Measurements from ENCODE around the gene PSMA5.
"Not testable (repeated sequence)": the region's sequence is repeated elsewhere in the genome, so short reads cannot be mapped to it uniquely, and the experiment has no call there.

Gene PSMA5

GRCh38 chr1:109399326-109399957 is 26.8 kb downstream of the PSMA5 start:
- Mint-ChIP-seq H3K9me3 (no peaks in the 10 kb centered on the region), H3K27ac (no peak overlapping the region)
- no peak for ATAC-seq

GRCh38 chr1:109398343-109399225 is 27.7 kb downstream of the PSMA5 start:
- H3K4me3 Mint-ChIP-seq, result peak overlapping the region; percentile 86 to 88
- peak overlapping the region in 1 of 2 donors; percentile 92 for H3K27ac Mint-ChIP-seq
- DNase-seq, result peak in 1 of 2 donors; percentile 12
- peaks cover 29% of the 10 kb centered on the region for H3K27me3 Mint-ChIP-seq
- ATAC-seq, result peak; percentile 8
- H3K9me3 Mint-ChIP-seq, result no peaks in the 10 kb centered on the region
- peaks cover 25% of the 10 kb centered on the region for H3K4me1 Mint-ChIP-seq

More at GRCh38 chr1:109399326-109399957, 26.8 kb downstream of the PSMA5 start:
- Mint-ChIP-seq H3K4me3 (no peak overlapping the region), H3K4me1 (peaks cover 25% of the 10 kb centered on the region), H3K27me3 (peaks cover 28% of the 10 kb centered on the region)
- peak in 1 of 2 donors; percentile 25 for DNase-seq

- Mint-ChIP-seq H3K27me3 (peaks cover 36% of the 10 kb centered on the region), H3K27ac (peak within 1 kb of the TSS; percentile 72 to 92), H3K9me3 (no peaks in the 10 kb centered on the region), H3K4me1 (peaks cover 25% of the 10 kb centered on the region), H3K4me3 (peak within 1 kb of the TSS; percentile 87 to 88)
- ATAC-seq (peak; percentile 96), DNase-seq (peak; percentile 71 to 76)
These were observed 28.5 kb downstream of the PSMA5 start, which contains the start of gene SORT1 for GRCh38 chr1:109397581-109398342. Gene SORT1 (minus strand): TSS chr1:109397918. CDS start chr1:109397892, 26 bp downstream.

GRCh38 chr1:109396871-109397580 is 29.2 kb downstream of the PSMA5 start:
- H3K27ac Mint-ChIP-seq, result peak overlapping the region; percentile 63 to 72
- peak in 1 of 2 donors; percentile 5 for DNase-seq
- no peaks in the 10 kb centered on the region for H3K9me3 Mint-ChIP-seq
- ATAC-seq, result no peak
- peaks cover 27% of the 10 kb centered on the region for H3K4me1 Mint-ChIP-seq
- peaks cover 41% of the 10 kb centered on the region for H3K27me3 Mint-ChIP-seq
- peak overlapping the region; percentile 82 to 87 for H3K4me3 Mint-ChIP-seq

- peaks cover 41% of the 10 kb centered on the region for H3K27me3 Mint-ChIP-seq
- H3K4me3 Mint-ChIP-seq, result peak overlapping the region in 1 of 2 donors; percentile 39
- DNase-seq, result no peak
- no peaks in the 10 kb centered on the region for H3K9me3 Mint-ChIP-seq
- no peak for ATAC-seq
- no peak overlapping the region for H3K27ac Mint-ChIP-seq
- peaks cover 33% of the 10 kb centered on the region for H3K4me1 Mint-ChIP-seq
These were observed 29.8 kb downstream of the PSMA5 start for GRCh38 chr1:109396513-109396839.

- Mint-ChIP-seq H3K27ac (no peak overlapping the region), H3K4me3 (no peak overlapping the region), H3K4me1 (peaks cover 34% of the 10 kb centered on the region), H3K9me3 (no peaks in the 10 kb centered on the region), H3K27me3 (peaks cover 41% of the 10 kb centered on the region)
- DNase-seq (no peak), ATAC-seq (no peak)
These were observed 30.4 kb downstream of the PSMA5 start for GRCh38 chr1:109395602-109396512.

- H3K27ac Mint-ChIP-seq, ATAC-seq, DNase-seq, H3K9me3 Mint-ChIP-seq, H3K4me3 Mint-ChIP-seq: not testable (repeated sequence)
- Mint-ChIP-seq H3K4me1 (peaks cover 34% of the 10 kb centered on the region), H3K27me3 (peaks cover 43% of the 10 kb centered on the region)
These were observed 31.0 kb downstream of the PSMA5 start for GRCh38 chr1:109395282-109395599.

GRCh38 chr1:109394591-109395281 is 31.5 kb downstream of the PSMA5 start:
- DNase-seq (no peak), ATAC-seq (no peak)
- peaks cover 48% of the 10 kb centered on the region for H3K27me3 Mint-ChIP-seq
- H3K4me3 Mint-ChIP-seq, result no peak overlapping the region
- peaks cover 39% of the 10 kb centered on the region for H3K4me1 Mint-ChIP-seq
- H3K27ac Mint-ChIP-seq, result no peak overlapping the region
- no peaks in the 10 kb centered on the region for H3K9me3 Mint-ChIP-seq

GRCh38 chr1:109393617-109394233 is 32.5 kb downstream of the PSMA5 start:
- no peak overlapping the region for H3K27ac Mint-ChIP-seq

GRCh38 chr1:109392788-109393616 is 33.2 kb downstream of the PSMA5 start:
- peaks cover 35% of the 10 kb centered on the region for H3K4me1 Mint-ChIP-seq
- no peak for ATAC-seq
- H3K9me3 Mint-ChIP-seq, result no peaks in the 10 kb centered on the region
- H3K4me3 Mint-ChIP-seq, result no peak overlapping the region
- H3K27me3 Mint-ChIP-seq, result peaks cover 61% of the 10 kb centered on the region
- H3K27ac Mint-ChIP-seq, result no peak overlapping the region
- no peak for DNase-seq

More at GRCh38 chr1:109393617-109394233, 32.5 kb downstream of the PSMA5 start:
- no peak overlapping the region for H3K4me3 Mint-ChIP-seq
- no peaks in the 10 kb centered on the region for H3K9me3 Mint-ChIP-seq
- ATAC-seq (no peak), DNase-seq (no peak)
- H3K4me1 Mint-ChIP-seq, result peaks cover 42% of the 10 kb centered on the region
- H3K27me3 Mint-ChIP-seq, result peaks cover 58% of the 10 kb centered on the region

- H3K27me3 Mint-ChIP-seq, result peaks cover 60% of the 10 kb centered on the region
These were observed 34.0 kb downstream of the PSMA5 start for GRCh38 chr1:109392037-109392787.

GRCh38 chr1:109391626-109392025 is 34.6 kb downstream of the PSMA5 start:
- peaks cover 54% of the 10 kb centered on the region for H3K27me3 Mint-ChIP-seq
- DNase-seq (no peak), ATAC-seq (no peak)
- no peaks in the 10 kb centered on the region for H3K9me3 Mint-ChIP-seq
- H3K27ac Mint-ChIP-seq, result no peak overlapping the region
- peaks cover 27% of the 10 kb centered on the region for H3K4me1 Mint-ChIP-seq
- H3K4me3 Mint-ChIP-seq, result no peak overlapping the region

More at GRCh38 chr1:109392037-109392787, 34.0 kb downstream of the PSMA5 start:
- Mint-ChIP-seq H3K4me3 (no peak overlapping the region), H3K9me3 (no peaks in the 10 kb centered on the region), H3K27ac (no peak overlapping the region), H3K4me1 (peaks cover 33% of the 10 kb centered on the region)
- DNase-seq (no peak), ATAC-seq (no peak)

All from stimulated activated naive CD8-positive, alpha-beta T cell treated with anti-CD3 and anti-CD28 coated beads, Interleukin-15, amount 100 ng/mL, for 72 hours (primary cell).